ENCODE data around the gene FSTL4. TPM values are rescaled to one million over a fixed set of nuclear protein-coding genes. Genes with fewer than 3 reads are reported as not detected.

FSTL4 gene
- total RNA-seq, 2 donors from 2014 or later: not detected

DNA sequence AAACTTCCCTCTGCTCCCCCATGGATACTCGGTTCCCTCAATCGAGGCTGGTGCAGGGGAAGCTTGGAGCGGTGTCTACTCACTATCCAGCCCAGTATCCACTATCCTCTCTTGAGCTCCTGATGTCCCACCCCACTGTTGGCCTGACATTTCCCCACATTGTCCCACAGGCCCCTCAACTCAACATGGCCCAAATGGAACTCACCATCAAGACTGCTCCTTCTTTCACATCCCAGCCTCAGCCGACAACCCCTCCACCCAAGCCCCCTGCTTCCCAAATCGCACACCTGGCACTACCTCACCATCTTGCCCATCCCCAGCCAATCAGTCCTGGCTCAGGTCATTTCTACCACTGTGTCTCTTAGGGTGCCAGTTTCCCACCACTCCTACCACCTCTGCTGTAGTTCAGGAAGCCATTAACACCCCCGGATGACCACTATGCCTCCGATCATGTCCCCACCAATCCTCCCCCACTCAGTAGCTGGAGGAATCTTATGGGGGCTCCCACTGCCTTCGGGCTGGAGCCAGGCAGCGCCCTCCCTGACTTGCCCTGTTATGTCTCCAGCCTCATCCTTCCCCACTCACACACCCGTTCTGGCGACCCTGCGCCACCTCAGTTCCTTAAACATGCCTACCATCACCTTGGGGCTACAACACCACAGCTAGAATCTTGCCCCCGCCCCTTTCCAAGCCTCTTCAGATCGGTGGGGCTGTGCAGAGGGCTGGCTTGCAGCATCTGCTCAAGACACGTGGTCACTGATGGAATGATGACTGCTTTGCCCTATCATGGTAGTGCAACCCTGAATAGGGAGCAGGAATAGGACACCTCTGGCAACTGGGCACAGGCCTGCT is 273.6 kb downstream of the FSTL4 start:
- Mint-ChIP-seq H3K4me3 (no peak overlapping the region), H3K4me1 (ENCODE audit: low read depth in 2 of 2) (no peaks in the 10 kb centered on the region), H3K27ac (no peak overlapping the region), H3K27me3 (peaks cover 0 to 5% of the 10 kb centered on the region in 2 donors), H3K36me3 (no peaks in the 10 kb centered on the region), H3K9me3 (no peaks in the 10 kb centered on the region)
- DNase-seq (ENCODE audit: low spot score): peak; percentile 26
- no peak for ATAC-seq

DNA sequence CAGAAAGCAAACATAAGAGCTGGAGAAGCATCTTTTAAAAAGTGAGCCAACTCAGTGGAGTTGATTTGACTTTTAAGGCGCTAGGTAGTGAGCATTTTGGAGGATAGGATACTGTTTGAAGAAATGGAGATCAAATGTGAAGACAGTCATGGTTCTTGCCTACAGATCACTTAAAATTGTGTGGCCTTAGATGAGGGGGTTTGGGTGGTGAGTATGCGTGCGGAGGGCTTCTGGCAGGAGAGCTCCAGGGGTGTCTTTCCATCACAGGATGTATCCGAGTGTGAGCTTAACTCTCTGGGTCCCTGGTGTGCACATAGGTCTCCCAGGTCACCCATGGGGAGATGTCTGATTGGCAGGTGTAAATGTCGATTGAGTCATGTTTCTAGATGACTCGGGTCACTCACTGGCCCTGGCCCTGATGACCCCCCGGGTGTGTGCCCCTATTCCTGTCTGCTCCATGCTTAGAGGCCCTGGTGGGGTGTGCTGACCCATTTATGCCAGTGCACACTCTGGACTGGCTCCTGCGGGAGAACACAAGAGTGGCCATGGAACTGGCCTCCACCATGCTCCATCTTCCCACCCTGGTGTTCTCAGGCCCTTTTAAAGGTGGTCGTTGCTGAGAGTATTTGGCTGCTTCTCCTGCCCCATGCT is 274.4 kb downstream of the FSTL4 start:
- no peak overlapping the region for H3K27ac Mint-ChIP-seq
- DNase-seq (ENCODE audit: low spot score): peak; percentile 54
- peaks cover 0 to 5% of the 10 kb centered on the region in 2 donors for H3K27me3 Mint-ChIP-seq
- H3K4me1 Mint-ChIP-seq (ENCODE audit: low read depth in 2 of 2): peaks cover 1 to 2% of the 10 kb centered on the region in 2 donors
- no peak overlapping the region for H3K4me3 Mint-ChIP-seq
- no peak for ATAC-seq
- no peaks in the 10 kb centered on the region for H3K36me3 Mint-ChIP-seq
- no peaks in the 10 kb centered on the region for H3K9me3 Mint-ChIP-seq

DNA sequence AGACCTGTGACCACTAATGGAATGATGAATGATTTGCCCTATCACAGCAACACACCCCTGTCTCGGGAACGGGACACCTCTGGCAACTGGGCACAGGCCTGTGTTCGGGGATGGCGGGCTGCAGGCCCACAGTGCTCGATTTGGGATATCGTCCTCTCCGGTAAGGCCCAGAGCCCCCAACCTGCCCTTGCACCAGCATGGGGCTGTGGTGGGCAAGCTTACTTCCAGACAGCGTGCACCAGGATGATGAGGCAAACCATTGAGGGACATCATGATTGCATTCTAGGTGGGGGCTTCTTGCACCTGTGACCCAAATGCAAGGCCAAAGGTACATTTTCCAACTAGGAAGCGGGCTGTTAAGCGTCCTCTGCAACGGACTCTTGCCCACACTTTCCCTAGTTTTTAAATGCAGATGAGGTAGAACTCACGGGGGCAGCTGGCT is 275.4 kb downstream of the FSTL4 start:
- Mint-ChIP-seq H3K9me3 (no peaks in the 10 kb centered on the region), H3K36me3 (no peaks in the 10 kb centered on the region), H3K27me3 (peaks cover 0 to 4% of the 10 kb centered on the region in 2 donors)

DNA sequence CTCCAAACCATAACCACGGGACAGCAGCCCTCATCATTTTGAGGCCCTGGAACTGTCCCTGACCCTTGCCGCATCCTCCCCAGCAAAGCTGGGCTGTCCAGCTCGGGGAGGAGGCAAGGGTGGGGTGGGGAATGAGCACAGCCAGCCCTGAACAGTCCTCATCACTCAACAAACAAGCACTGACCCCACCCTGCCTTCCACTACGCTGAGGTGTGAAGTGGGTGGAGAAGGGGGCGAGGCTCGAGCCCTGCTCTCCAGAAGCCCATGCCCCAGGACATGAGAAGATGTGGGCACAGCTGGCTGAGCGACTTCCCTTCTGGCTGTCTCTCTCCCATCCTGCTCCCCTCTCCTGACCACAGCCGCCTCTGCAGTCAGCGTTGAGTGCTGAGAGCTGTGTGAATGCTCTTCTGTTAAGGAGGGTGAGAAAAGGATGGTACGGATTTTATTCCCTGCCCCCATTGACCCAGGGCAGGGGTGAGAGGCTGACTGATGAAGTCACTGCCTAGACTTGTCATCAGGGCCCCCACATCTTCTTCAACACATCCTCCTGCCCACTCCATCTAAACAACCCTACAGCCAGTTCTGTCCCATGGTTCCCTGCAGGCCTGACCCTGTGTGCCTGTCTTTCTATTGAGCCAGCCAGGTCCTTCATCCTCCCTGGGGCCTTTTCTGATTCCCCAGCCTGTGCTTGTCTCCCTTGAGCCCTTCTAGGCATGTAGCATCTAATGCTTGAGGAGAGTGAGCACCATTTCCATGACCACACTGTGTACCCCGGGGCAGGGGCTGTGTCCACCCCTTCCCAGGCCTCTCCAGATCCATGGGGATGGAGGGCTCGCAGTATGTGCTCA is 276.0 kb downstream of the FSTL4 start:
- no peak overlapping the region for H3K27ac Mint-ChIP-seq
- no peaks in the 10 kb centered on the region for H3K9me3 Mint-ChIP-seq
- ATAC-seq (peak in 1 of 2 donors; percentile 2), DNase-seq (ENCODE audit: low spot score) (peak; percentile 56)
- H3K27me3 Mint-ChIP-seq: peaks cover 0 to 2% of the 10 kb centered on the region in 2 donors
- H3K4me1 Mint-ChIP-seq (ENCODE audit: low read depth in 2 of 2): peaks cover 2 to 5% of the 10 kb centered on the region in 2 donors
- no peaks in the 10 kb centered on the region for H3K36me3 Mint-ChIP-seq
- no peak overlapping the region for H3K4me3 Mint-ChIP-seq

More for the DNA sequence above, 275.4 kb downstream of the FSTL4 start:
- H3K4me3 Mint-ChIP-seq: no peak overlapping the region
- ATAC-seq (no peak), DNase-seq (ENCODE audit: low spot score) (no peak)
- no peak overlapping the region for H3K27ac Mint-ChIP-seq
- H3K4me1 Mint-ChIP-seq (ENCODE audit: low read depth in 2 of 2): peaks cover 2 to 5% of the 10 kb centered on the region in 2 donors

DNA sequence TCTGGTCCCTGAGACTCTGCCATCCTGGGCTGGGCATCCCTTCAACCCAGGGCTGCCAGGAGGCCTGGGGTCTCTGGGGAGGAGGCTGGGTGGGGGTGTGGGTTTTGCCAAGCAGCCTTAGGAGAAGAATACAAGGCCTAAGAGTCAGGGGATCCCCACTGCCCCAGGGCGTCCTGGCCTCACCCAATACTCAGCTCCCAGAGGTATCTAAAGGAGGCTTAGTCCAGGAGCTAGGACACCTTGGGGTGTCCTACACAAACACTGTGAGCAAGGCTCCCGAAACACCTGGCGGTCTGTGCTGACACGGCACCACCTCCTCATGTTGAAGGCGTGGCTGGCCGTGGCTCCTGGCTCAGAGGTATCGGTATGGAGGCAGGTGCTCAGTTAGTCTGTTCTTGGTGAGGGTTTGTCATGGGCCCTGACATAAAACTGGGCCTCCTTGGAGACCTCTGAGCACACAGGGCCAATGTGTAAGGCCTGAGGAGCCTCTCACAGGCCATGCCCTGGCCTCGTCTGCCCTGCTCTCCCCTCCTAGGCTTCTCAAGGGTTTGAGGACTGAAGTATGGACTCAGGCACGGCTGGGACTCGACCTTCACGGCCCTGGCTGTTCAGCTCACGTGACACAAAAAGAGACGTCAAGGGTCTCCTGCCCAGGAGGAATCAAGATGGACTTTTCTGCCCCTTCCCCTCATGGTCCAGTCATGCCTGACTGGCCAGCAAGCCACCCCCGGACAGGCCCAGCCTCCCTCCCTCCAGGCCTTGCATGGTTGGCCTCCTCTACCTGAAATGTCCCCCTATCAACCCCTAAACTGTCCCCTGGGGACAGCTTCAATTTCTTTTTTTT is 277.3 kb downstream of the FSTL4 start:
- H3K4me3 Mint-ChIP-seq: no peak overlapping the region
- no peak overlapping the region for H3K27ac Mint-ChIP-seq
- no peaks in the 10 kb centered on the region for H3K9me3 Mint-ChIP-seq
- H3K4me1 Mint-ChIP-seq (ENCODE audit: low read depth in 2 of 2): peaks cover 2 to 5% of the 10 kb centered on the region in 2 donors
- peaks cover 0 to 2% of the 10 kb centered on the region in 2 donors for H3K27me3 Mint-ChIP-seq
- H3K36me3 Mint-ChIP-seq: no peaks in the 10 kb centered on the region
- peak; percentile 44 for DNase-seq (ENCODE audit: low spot score)
- ATAC-seq: no peak

DNA sequence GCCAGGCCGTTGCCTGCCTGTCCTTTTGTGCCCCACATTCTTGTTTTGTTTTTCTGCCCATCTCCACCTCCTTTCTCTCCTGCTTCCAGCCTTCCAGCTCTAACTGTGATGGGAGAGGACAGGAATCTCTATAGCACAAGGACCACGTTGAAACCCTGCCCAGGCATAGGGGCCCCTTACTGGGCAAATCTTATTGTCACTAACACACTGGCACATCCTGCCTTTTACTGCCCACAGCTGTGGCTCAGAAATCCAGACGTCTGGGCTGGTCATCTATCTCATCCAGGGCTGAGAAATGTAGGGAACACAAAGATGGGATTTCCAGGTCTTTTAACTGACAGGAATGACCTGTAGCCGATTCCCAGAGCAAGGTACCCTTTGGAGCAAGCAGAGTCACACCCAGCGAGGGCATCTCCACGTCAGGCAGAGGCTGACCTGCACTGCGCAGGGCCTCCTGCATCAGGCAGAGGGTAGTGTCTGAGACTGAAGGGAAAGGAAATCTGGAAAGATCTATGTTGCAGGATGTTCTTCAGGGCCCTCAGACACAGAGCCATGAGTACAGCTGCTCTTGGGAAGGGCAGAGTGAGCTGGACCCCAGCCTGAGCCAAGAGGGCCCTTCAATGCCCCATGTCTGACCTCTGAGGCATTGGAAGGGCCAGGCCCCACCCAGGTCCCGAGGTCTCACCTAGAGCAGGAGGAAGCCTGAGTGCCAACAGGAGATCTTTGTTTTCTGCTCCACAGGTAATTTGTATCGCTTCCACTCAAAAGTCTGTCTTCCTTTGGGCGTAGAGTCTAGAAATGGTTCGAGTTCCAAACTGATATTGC is 278.8 kb downstream of the FSTL4 start:
- H3K4me1 Mint-ChIP-seq (ENCODE audit: low read depth in 2 of 2): peaks cover 2 to 5% of the 10 kb centered on the region in 2 donors
- H3K27me3 Mint-ChIP-seq: no peaks in the 10 kb centered on the region
- no peaks in the 10 kb centered on the region for H3K9me3 Mint-ChIP-seq
- H3K4me3 Mint-ChIP-seq: no peak overlapping the region
- peak; percentile 57 for DNase-seq (ENCODE audit: low spot score)
- no peak overlapping the region for H3K27ac Mint-ChIP-seq
- no peak for ATAC-seq
- H3K36me3 Mint-ChIP-seq: no peaks in the 10 kb centered on the region

DNA sequence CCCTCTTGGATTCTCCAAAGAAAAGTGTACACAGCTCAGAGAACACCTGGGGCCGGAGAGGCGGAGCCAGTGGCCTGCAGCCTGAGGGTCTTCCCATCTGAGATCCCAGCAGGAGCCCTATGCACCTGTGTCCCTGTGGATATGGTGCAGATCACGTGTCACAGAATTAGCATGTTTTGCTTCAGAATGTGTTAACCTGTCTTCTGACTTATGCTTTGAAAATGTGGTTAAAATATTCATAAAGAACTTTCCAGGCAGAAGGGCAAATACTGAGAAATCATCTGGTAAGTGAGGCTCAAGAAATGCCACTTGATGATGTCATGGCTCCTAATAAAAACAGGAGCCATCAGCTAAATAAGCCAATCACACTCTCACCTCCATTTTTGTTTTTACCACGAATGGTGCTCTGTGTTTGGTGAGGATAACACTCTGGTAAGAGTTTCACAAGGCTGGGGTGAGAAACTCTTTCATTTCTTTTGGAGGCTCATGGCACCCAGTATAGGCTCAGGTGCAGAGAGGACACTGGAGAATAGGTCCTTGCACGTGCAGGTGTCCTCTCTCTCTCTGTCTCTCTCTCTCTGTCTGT is 279.8 kb downstream of the FSTL4 start:
- DNase-seq (ENCODE audit: low spot score) (peak; percentile 53), ATAC-seq (peak; percentile 37 to 73)
- no peaks in the 10 kb centered on the region for H3K9me3 Mint-ChIP-seq
- no peaks in the 10 kb centered on the region for H3K36me3 Mint-ChIP-seq
- H3K27me3 Mint-ChIP-seq: no peaks in the 10 kb centered on the region
- H3K4me1 Mint-ChIP-seq (ENCODE audit: low read depth in 2 of 2): peaks cover 2 to 5% of the 10 kb centered on the region in 2 donors
- no peak overlapping the region for H3K27ac Mint-ChIP-seq
- no peak overlapping the region for H3K4me3 Mint-ChIP-seq

DNA sequence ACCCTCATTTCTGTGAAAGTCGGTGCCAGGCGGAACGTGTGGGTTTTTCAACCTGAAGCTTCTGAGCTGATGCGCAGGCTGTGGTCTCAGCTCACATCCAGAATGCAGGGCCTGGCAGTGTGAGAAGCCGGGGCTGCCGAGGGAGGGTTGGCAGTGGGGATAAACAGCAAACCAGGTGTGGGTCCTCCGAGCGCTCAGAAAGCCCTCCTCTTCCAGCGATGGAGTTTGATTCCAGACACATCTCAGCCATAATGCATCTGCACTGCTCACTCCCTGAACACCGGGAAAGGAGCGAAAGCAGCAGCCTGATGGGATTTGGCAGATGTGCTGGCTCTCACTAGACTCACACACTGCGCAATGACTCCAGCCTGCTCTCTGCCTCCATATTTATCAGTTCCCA is 280.4 kb downstream of the FSTL4 start:
- DNase-seq (ENCODE audit: low spot score): peak; percentile 57
- no peaks in the 10 kb centered on the region for H3K9me3 Mint-ChIP-seq
- peaks cover 2 to 5% of the 10 kb centered on the region in 2 donors for H3K4me1 Mint-ChIP-seq (ENCODE audit: low read depth in 2 of 2)
- no peak overlapping the region for H3K27ac Mint-ChIP-seq
- H3K36me3 Mint-ChIP-seq: no peaks in the 10 kb centered on the region
- no peak for ATAC-seq
- H3K4me3 Mint-ChIP-seq: no peak overlapping the region
- H3K27me3 Mint-ChIP-seq: no peaks in the 10 kb centered on the region

DNA sequence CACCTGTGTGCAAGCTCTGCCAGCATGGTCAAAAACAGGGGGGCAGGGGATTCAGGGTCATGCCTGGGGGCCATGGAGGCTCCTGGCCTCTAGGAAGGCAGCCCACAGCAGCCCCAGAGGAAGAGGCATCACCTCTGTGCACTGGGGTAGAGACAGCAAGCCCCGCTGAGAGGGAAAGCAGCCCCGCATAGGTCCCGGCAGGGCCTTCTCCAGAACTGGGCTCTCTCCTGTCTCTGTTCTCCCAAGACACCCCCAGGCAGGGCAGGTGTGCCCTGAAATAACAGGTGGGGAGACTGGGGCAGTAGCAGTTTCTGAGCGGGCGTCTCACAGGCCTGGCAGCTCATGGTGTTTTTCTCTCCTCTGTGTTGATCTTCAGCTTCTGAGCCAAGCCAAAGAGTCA is 281.4 kb downstream of the FSTL4 start:
- Mint-ChIP-seq H3K9me3 (no peaks in the 10 kb centered on the region), H3K4me1 (ENCODE audit: low read depth in 2 of 2) (peaks cover 2 to 5% of the 10 kb centered on the region in 2 donors), H3K27ac (no peak overlapping the region), H3K36me3 (no peaks in the 10 kb centered on the region), H3K27me3 (no peaks in the 10 kb centered on the region), H3K4me3 (no peak overlapping the region)
- ATAC-seq (peak in 1 of 2 donors; percentile 7), DNase-seq (ENCODE audit: low spot score) (peak; percentile 12)

- peaks cover 2 to 5% of the 10 kb centered on the region in 2 donors for H3K4me1 Mint-ChIP-seq (ENCODE audit: low read depth in 2 of 2)
- no peak overlapping the region for H3K27ac Mint-ChIP-seq
- DNase-seq (ENCODE audit: low spot score) (peak; percentile 53), ATAC-seq (no peak)
- H3K4me3 Mint-ChIP-seq: no peak overlapping the region
- H3K27me3 Mint-ChIP-seq: no peaks in the 10 kb centered on the region
- no peaks in the 10 kb centered on the region for H3K36me3 Mint-ChIP-seq
- H3K9me3 Mint-ChIP-seq: no peaks in the 10 kb centered on the region
Observed at GRCh38 chr5:133328800-133329199, 283.5 kb downstream of the FSTL4 start.

- Mint-ChIP-seq H3K36me3 (no peaks in the 10 kb centered on the region), H3K27ac (no peak overlapping the region), H3K4me3 (no peak overlapping the region), H3K4me1 (ENCODE audit: low read depth in 2 of 2) (peaks cover 2 to 4% of the 10 kb centered on the region in 2 donors), H3K27me3 (no peaks in the 10 kb centered on the region), H3K9me3 (no peaks in the 10 kb centered on the region)
- DNase-seq (ENCODE audit: low spot score): peak; percentile 54
- ATAC-seq: no peak
Observed at GRCh38 chr5:133327946-133328401, 284.4 kb downstream of the FSTL4 start.

GRCh38 chr5:133326361-133326760 is 286.0 kb downstream of the FSTL4 start:
- no peak overlapping the region for H3K27ac Mint-ChIP-seq
- peaks cover 0 to 8% of the 10 kb centered on the region in 2 donors for H3K4me1 Mint-ChIP-seq (ENCODE audit: low read depth in 2 of 2)
- DNase-seq (ENCODE audit: low spot score) (no peak), ATAC-seq (no peak)
- H3K4me3 Mint-ChIP-seq: no peak overlapping the region
- no peaks in the 10 kb centered on the region for H3K36me3 Mint-ChIP-seq
- H3K27me3 Mint-ChIP-seq: peaks cover 0 to 2% of the 10 kb centered on the region in 2 donors
- H3K9me3 Mint-ChIP-seq: no peaks in the 10 kb centered on the region
